ENCODE data around the gene WDR5.

DNA sequence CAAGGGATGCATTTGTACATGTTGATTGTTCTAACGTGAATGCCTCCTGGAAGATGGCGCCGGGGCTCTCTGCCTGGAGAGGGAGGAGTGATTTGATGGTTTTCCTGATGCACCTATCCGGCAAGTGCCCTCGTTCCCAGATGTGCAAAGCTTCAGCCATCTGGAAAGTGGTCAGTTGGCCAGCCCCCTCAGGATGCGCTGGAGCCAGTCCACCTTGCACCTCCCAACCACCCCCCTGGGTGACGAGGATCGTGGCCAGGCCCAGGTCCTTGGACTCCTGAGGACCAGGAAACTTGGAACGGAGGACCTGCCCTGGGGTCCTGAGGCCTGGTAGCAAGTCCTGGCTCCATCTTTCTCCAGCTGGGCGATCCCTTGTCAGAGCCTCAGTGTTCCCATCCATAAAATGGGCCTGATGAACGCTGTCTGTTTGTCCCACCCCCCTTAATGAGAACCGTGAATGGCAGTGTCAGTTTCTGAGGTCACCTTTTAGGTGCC is 52.1 kb downstream of the WDR5 start:
- no peak for TF ChIP-seq JUN (IDR thresholded peaks at IDR 0.05)
- TF ChIP-seq POLR2AphosphoS2 (conservative IDR thresholded peaks at IDR 0.05; ENCODE audit: low read length) = no peak
- TF ChIP-seq HES2 (IDR thresholded peaks at IDR 0.05) = no peak

Measured in A549 (cell line).